NT2/D1 (cell line): ENCODE results near the gene ARHGAP23.

Source experiments
- SUZ12 ChIP-seq: IDR thresholded peaks from 2 replicates; pipeline ENCODE4 v1.6.1; 2011; ENCODE audit not compliant: insufficient read length, insufficient read depth; ENCODE audit errors: extremely low read depth
- YY1 ChIP-seq: IDR thresholded peaks from 2 replicates; pipeline ENCODE4 v1.6.1; 2011; ENCODE audit not compliant: insufficient read length, insufficient read depth
- ZNF274 ChIP-seq: IDR thresholded peaks from 2 replicates; pipeline ENCODE4 v1.6.1; 2011; ENCODE audit warnings: mild to moderate bottlenecking, low read depth, low read length

GRCh38 chr17:38443356-38444031, 15.2 kb downstream of the ARHGAP23 start:
- TF ChIP-seq ZNF274 = no peak
- no peak for TF ChIP-seq SUZ12
- no peak for TF ChIP-seq YY1
